WTC11 (cell line): Measurements from ENCODE around the gene RPL37A. TPM values are rescaled to one million over a fixed set of nuclear protein-coding genes. Genes with fewer than 3 reads are reported as not detected.
A peak's percentile ranks its signal among the peaks of the same experiment; 100 is the strongest.

Experiments
- AR ChIP-seq: fragments of 250-450 bp; sonication (Bioruptor Pico); IDR thresholded peaks from 2 replicates; pipeline ENCODE4 v1.9.0; 2021; ENCODE audit warnings: mild to moderate bottlenecking
- ATF6 ChIP-seq: sonication (generic); formaldehyde crosslinking; IDR thresholded peaks from 2 replicates; pipeline ENCODE4 v1.8.1; 2023; ENCODE audit warnings: mild to moderate bottlenecking, missing genetic modification reagents
- CBFB ChIP-seq: sonication (generic); formaldehyde crosslinking; IDR thresholded peaks from 2 replicates; pipeline ENCODE4 v1.8.1; 2022; ENCODE audit warnings: mild to moderate bottlenecking, low read depth, missing genetic modification reagents
- CREB1 ChIP-seq: sonication (generic); formaldehyde crosslinking; IDR thresholded peaks from 2 replicates; pipeline ENCODE4 v1.8.0; 2023; ENCODE audit warnings: mild to moderate bottlenecking, missing genetic modification reagents
- ELF4 ChIP-seq: sonication (generic); formaldehyde crosslinking; IDR thresholded peaks from 2 replicates; pipeline ENCODE4 v1.8.1; 2022; ENCODE audit warnings: low read depth, mild to moderate bottlenecking, moderate library complexity, missing genetic modification reagents
- EMX1 ChIP-seq: fragments of 250-450 bp; sonication (Bioruptor Pico); IDR thresholded peaks from 2 replicates; pipeline ENCODE4 v1.8.0; 2021; ENCODE audit warnings: mild to moderate bottlenecking
- MAX ChIP-seq: sonication (generic); formaldehyde crosslinking; IDR thresholded peaks from 2 replicates; pipeline ENCODE4 v1.8.0; 2022; ENCODE audit warnings: mild to moderate bottlenecking, missing genetic modification reagents
- NFE2L1 ChIP-seq: sonication (generic); formaldehyde crosslinking; IDR thresholded peaks from 2 replicates; pipeline ENCODE4 v1.8.1; 2023; ENCODE audit warnings: missing genetic modification reagents
- PRRX2 ChIP-seq: fragments of 250-450 bp; sonication (Bioruptor Pico); IDR thresholded peaks from 2 replicates; pipeline ENCODE4 v1.8.0; 2021; ENCODE audit warnings: mild to moderate bottlenecking
- RORB ChIP-seq: fragments of 250-450 bp; sonication (Bioruptor Pico); IDR thresholded peaks from 2 replicates; pipeline ENCODE4 v1.9.0; 2021; ENCODE audit warnings: mild to moderate bottlenecking
- SMAD4 ChIP-seq: sonication (generic); formaldehyde crosslinking; IDR thresholded peaks from 2 replicates; pipeline ENCODE4 v1.8.0; 2022; ENCODE audit warnings: mild to moderate bottlenecking, missing genetic modification reagents
- ZBTB21 ChIP-seq: sonication (generic); formaldehyde crosslinking; IDR thresholded peaks from 2 replicates; pipeline ENCODE4 v1.8.1; 2023; ENCODE audit warnings: mild to moderate bottlenecking, missing genetic modification reagents, borderline replicate concordance
- ZNF416 ChIP-seq: fragments of 250-450 bp; sonication (Bioruptor Pico); IDR thresholded peaks from 2 replicates; pipeline ENCODE4 v1.9.0; 2021; ENCODE audit warnings: mild to moderate bottlenecking, inconsistent platforms
- total RNA-seq: library from RNA; stranded (reverse); gene quantifications from 3 replicates; pipeline ENCODE4 v1.2.3, GENCODE V29; 2021
- TF ChIP-seq, protein P1 (sequence below): sonication (generic); formaldehyde crosslinking; IDR thresholded peaks from 2 replicates; pipeline ENCODE4 v1.8.0; 2023; ENCODE audit warnings: missing genetic modification reagents, mild to moderate bottlenecking, borderline replicate concordance
- TF ChIP-seq, protein P2 (sequence below): fragments of 250-450 bp; sonication (Bioruptor Pico); IDR thresholded peaks from 2 replicates; pipeline ENCODE4 v1.8.0; 2021; ENCODE audit warnings: mild to moderate bottlenecking
- TF ChIP-seq, protein P3 (sequence below): sonication (generic); formaldehyde crosslinking; IDR thresholded peaks from 2 replicates; pipeline ENCODE4 v1.8.0; 2022; ENCODE audit warnings: mild to moderate bottlenecking, missing genetic modification reagents
- TF ChIP-seq, protein P4 (sequence below): sonication (generic); formaldehyde crosslinking; IDR thresholded peaks from 2 replicates; pipeline ENCODE4 v1.8.1; 2022; ENCODE audit warnings: missing genetic modification reagents, borderline replicate concordance
- TF ChIP-seq, protein P5 (sequence below): sonication (generic); formaldehyde crosslinking; IDR thresholded peaks from 2 replicates; pipeline ENCODE4 v1.8.1; 2023; ENCODE audit warnings: mild to moderate bottlenecking, moderate library complexity, missing genetic modification reagents
- TF ChIP-seq, protein P6 (sequence below): sonication (generic); formaldehyde crosslinking; IDR thresholded peaks from 2 replicates; pipeline ENCODE4 v1.8.0; 2023; ENCODE audit warnings: missing genetic modification reagents

Gene RPL37A
- total RNA-seq, 1 experiment from 2014 or later, result 3,135 TPM

GRCh38 chr2:216505133-216506106, 6.8 kb downstream of the RPL37A start (continued):
- TF ChIP-seq, protein P1, sequence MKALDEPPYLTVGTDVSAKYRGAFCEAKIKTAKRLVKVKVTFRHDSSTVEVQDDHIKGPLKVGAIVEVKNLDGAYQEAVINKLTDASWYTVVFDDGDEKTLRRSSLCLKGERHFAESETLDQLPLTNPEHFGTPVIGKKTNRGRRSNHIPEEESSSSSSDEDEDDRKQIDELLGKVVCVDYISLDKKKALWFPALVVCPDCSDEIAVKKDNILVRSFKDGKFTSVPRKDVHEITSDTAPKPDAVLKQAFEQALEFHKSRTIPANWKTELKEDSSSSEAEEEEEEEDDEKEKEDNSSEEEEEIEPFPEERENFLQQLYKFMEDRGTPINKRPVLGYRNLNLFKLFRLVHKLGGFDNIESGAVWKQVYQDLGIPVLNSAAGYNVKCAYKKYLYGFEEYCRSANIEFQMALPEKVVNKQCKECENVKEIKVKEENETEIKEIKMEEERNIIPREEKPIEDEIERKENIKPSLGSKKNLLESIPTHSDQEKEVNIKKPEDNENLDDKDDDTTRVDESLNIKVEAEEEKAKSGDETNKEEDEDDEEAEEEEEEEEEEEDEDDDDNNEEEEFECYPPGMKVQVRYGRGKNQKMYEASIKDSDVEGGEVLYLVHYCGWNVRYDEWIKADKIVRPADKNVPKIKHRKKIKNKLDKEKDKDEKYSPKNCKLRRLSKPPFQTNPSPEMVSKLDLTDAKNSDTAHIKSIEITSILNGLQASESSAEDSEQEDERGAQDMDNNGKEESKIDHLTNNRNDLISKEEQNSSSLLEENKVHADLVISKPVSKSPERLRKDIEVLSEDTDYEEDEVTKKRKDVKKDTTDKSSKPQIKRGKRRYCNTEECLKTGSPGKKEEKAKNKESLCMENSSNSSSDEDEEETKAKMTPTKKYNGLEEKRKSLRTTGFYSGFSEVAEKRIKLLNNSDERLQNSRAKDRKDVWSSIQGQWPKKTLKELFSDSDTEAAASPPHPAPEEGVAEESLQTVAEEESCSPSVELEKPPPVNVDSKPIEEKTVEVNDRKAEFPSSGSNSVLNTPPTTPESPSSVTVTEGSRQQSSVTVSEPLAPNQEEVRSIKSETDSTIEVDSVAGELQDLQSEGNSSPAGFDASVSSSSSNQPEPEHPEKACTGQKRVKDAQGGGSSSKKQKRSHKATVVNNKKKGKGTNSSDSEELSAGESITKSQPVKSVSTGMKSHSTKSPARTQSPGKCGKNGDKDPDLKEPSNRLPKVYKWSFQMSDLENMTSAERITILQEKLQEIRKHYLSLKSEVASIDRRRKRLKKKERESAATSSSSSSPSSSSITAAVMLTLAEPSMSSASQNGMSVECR (CRISPR knock-in tag), result no peak
- no peak for TF ChIP-seq SMAD4 (CRISPR knock-in tag)
- TF ChIP-seq, protein P2, sequence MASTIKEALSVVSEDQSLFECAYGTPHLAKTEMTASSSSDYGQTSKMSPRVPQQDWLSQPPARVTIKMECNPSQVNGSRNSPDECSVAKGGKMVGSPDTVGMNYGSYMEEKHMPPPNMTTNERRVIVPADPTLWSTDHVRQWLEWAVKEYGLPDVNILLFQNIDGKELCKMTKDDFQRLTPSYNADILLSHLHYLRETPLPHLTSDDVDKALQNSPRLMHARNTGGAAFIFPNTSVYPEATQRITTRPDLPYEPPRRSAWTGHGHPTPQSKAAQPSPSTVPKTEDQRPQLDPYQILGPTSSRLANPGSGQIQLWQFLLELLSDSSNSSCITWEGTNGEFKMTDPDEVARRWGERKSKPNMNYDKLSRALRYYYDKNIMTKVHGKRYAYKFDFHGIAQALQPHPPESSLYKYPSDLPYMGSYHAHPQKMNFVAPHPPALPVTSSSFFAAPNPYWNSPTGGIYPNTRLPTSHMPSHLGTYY (CRISPR knock-in tag), result peak; percentile 75
- TF ChIP-seq NFE2L1, result no peak
- TF ChIP-seq, protein P3, sequence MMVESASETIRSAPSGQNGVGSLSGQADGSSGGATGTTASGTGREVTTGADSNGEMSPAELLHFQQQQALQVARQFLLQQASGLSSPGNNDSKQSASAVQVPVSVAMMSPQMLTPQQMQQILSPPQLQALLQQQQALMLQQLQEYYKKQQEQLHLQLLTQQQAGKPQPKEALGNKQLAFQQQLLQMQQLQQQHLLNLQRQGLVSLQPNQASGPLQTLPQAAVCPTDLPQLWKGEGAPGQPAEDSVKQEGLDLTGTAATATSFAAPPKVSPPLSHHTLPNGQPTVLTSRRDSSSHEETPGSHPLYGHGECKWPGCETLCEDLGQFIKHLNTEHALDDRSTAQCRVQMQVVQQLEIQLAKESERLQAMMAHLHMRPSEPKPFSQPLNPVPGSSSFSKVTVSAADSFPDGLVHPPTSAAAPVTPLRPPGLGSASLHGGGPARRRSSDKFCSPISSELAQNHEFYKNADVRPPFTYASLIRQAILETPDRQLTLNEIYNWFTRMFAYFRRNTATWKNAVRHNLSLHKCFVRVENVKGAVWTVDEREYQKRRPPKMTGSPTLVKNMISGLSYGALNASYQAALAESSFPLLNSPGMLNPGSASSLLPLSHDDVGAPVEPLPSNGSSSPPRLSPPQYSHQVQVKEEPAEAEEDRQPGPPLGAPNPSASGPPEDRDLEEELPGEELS (CRISPR knock-in tag), result no peak
- TF ChIP-seq, protein P4, sequence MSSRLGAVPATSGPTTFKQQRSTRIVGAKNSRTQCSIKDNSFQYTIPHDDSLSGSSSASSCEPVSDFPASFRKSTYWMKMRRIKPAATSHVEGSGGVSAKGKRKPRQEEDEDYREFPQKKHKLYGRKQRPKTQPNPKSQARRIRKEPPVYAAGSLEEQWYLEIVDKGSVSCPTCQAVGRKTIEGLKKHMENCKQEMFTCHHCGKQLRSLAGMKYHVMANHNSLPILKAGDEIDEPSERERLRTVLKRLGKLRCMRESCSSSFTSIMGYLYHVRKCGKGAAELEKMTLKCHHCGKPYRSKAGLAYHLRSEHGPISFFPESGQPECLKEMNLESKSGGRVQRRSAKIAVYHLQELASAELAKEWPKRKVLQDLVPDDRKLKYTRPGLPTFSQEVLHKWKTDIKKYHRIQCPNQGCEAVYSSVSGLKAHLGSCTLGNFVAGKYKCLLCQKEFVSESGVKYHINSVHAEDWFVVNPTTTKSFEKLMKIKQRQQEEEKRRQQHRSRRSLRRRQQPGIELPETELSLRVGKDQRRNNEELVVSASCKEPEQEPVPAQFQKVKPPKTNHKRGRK (CRISPR knock-in tag), result no peak
- no peak for TF ChIP-seq CBFB
- TF ChIP-seq MAX (CRISPR knock-in tag), result no peak
- no peak for TF ChIP-seq RORB (CRISPR knock-in tag)
- peak; percentile 89; the same call in 1 of the 2 replicates for TF ChIP-seq EMX1 (CRISPR knock-in tag)
- TF ChIP-seq ELF4 (CRISPR knock-in tag), result no peak
- peak; percentile 86 for TF ChIP-seq PRRX2 (CRISPR knock-in tag)
- TF ChIP-seq ATF6 (CRISPR knock-in tag), result no peak
- peak; percentile 56; the same call in 1 of the 2 replicates for TF ChIP-seq ZNF416 (CRISPR knock-in tag)
- no peak for TF ChIP-seq ZBTB21 (CRISPR knock-in tag)
- TF ChIP-seq, protein P5, sequence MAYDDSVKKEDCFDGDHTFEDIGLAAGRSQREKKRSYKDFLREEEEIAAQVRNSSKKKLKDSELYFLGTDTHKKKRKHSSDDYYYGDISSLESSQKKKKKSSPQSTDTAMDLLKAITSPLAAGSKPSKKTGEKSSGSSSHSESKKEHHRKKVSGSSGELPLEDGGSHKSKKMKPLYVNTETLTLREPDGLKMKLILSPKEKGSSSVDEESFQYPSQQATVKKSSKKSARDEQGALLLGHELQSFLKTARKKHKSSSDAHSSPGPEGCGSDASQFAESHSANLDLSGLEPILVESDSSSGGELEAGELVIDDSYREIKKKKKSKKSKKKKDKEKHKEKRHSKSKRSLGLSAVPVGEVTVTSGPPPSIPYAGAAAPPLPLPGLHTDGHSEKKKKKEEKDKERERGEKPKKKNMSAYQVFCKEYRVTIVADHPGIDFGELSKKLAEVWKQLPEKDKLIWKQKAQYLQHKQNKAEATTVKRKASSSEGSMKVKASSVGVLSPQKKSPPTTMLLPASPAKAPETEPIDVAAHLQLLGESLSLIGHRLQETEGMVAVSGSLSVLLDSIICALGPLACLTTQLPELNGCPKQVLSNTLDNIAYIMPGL (CRISPR knock-in tag), result no peak
- TF ChIP-seq CREB1, result no peak
- peak; percentile 83 for TF ChIP-seq AR
- TF ChIP-seq, protein P6, sequence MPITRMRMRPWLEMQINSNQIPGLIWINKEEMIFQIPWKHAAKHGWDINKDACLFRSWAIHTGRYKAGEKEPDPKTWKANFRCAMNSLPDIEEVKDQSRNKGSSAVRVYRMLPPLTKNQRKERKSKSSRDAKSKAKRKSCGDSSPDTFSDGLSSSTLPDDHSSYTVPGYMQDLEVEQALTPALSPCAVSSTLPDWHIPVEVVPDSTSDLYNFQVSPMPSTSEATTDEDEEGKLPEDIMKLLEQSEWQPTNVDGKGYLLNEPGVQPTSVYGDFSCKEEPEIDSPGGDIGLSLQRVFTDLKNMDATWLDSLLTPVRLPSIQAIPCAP, result no peak
